GM06990 (cell line): Measurements from ENCODE around the gene KRTAP10-8.
"Not testable (repeated sequence)": the region's sequence is repeated elsewhere in the genome, so short reads cannot be mapped to it uniquely, and the experiment has no call there.

Source experiments
- DNase-seq: peaks from one replicate; pipeline ENCODE4 v3.0.0-alpha.2; 2011; ENCODE audit not compliant: insufficient read length; ENCODE audit errors: extremely low read depth
- H3K27me3 ChIP-seq: replicated peaks from 2 replicates; pipeline ENCODE4 v1.6.0; 2011; ENCODE audit warnings: low read length; ENCODE audit not compliant: control insufficient read depth, insufficient read depth
- H3K36me3 ChIP-seq: 2 replicates; pipeline ENCODE4 v1.5.1; 2011; ENCODE audit warnings: low read length; ENCODE audit not compliant: control insufficient read depth, insufficient read depth
- H3K4me3 ChIP-seq: replicated peaks from 2 replicates; pipeline ENCODE4 v1.5.1; 2011; ENCODE audit warnings: low read depth, mild to moderate bottlenecking, control low read depth, low read length
- TF ChIP-seq, protein P1 (sequence below): IDR thresholded peaks from 2 replicates; pipeline ENCODE4 v1.5.1; 2011; ENCODE audit warnings: low read length, control low read depth, mild to moderate bottlenecking, inconsistent platforms; ENCODE audit not compliant: insufficient read depth, poor library complexity, severe bottlenecking

KRTAP10-8 gene

DNA sequence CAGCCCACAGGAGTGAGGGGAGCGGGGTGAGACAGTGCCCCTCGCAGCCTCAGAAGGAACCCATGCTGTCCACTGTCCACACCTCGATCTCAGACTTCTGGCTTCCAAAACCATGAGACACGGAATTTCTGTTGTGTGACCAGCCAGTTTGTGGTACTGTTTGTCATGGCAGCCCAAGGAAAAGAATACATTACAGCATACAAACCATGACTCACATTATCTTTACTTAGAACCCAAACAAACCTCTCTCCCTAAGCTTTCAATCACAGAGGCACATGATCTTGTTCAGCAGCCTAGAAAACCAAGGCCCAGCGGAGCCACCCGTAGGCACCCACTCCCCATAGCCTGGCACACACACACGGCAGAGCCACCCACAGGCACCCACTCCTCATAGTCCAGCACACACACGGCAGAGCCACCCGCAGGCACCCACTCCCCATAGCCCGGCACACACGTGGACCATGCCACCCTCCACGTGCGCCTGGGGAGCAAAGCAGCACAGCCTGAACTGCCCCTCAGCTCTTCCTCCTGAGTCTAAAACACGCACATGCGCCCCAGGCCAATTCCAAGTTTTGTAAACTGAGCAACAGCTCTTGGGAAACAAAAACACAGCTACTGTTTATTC is 38.8 kb upstream of the KRTAP10-8 start:
- TF ChIP-seq, protein P1, sequence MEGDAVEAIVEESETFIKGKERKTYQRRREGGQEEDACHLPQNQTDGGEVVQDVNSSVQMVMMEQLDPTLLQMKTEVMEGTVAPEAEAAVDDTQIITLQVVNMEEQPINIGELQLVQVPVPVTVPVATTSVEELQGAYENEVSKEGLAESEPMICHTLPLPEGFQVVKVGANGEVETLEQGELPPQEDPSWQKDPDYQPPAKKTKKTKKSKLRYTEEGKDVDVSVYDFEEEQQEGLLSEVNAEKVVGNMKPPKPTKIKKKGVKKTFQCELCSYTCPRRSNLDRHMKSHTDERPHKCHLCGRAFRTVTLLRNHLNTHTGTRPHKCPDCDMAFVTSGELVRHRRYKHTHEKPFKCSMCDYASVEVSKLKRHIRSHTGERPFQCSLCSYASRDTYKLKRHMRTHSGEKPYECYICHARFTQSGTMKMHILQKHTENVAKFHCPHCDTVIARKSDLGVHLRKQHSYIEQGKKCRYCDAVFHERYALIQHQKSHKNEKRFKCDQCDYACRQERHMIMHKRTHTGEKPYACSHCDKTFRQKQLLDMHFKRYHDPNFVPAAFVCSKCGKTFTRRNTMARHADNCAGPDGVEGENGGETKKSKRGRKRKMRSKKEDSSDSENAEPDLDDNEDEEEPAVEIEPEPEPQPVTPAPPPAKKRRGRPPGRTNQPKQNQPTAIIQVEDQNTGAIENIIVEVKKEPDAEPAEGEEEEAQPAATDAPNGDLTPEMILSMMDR, result no peak
- Histone ChIP-seq H3K27me3 (no peaks in the 10 kb centered on the region), H3K4me3 (no peak overlapping the region), H3K36me3 (no peaks in the 10 kb centered on the region)
- no peak for DNase-seq

DNA sequence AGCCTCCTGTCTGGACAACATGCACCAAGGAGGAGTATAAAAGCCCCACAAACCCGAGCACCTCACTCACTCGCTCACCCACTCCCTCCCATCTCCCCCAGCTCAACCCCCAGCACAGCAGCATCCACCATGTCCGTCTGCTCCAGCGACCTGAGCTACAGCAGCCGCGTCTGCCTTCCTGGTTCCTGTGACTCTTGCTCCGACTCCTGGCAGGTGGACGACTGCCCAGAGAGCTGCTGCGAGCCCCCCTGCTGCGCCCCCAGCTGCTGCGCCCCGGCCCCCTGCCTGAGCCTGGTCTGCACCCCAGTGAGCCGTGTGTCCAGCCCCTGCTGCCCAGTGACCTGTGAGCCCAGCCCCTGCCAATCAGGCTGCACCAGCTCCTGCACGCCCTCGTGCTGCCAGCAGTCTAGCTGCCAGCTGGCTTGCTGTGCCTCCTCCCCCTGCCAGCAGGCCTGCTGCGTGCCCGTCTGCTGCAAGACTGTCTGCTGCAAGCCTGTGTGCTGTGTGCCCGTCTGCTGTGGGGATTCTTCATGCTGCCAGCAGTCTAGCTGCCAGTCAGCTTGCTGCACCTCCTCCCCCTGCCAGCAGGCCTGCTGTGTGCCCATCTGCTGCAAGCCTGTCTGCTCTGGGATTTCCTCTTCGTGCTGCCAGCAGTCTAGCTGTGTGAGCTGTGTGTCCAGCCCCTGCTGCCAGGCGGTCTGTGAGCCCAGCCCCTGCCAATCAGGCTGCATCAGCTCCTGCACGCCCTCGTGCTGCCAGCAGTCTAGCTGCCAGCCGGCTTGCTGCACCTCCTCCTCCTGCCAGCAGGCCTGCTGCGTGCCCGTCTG is 38.0 kb upstream of the KRTAP10-8 start, which contains the start of gene KRTAP10-4:
KRTAP10-4 (plus strand) TSS at position 100 of the 827 bp plus-strand sequence; CDS start at position 130, 30 bp downstream.
- not testable (repeated sequence) for H3K36me3 ChIP-seq, H3K4me3 ChIP-seq, H3K27me3 ChIP-seq, DNase-seq

DNA sequence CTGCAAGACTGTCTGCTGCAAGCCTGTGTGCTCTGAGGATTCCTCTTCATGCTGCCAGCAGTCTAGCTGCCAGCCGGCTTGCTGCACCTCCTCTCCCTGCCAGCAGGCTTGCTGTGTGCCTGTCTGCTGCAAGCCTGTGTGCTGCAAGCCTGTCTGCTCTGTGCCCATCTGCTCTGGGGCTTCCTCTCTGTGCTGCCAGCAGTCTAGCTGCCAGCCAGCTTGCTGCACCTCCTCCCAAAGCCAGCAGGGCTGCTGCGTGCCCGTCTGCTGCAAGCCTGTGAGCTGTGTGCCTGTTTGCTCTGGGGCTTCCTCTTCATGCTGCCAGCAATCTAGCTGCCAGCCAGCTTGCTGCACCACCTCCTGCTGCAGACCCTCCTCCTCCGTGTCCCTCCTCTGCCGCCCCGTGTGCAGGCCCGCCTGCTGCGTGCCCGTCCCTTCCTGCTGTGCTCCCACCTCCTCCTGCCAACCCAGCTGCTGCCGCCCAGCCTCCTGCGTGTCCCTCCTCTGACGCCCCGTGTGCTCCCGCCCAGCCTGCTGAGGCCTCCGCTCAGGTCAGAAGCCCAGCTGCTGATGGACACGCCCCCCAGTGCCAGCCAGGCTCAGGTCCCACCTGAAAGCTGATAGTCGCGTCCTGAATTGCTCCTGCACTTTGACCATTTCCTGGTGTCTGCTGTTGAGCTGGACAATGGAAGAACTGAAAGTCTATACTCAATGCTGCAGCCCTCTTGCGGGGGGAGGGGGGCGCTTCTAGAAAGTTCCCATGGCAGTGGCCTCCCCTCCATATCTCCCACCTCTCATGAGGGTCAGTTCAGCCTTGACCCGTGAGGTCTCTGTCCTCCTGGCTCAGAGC is 37.2 kb upstream of the KRTAP10-8 start:
- no peaks in the 10 kb centered on the region for H3K36me3 ChIP-seq
- DNase-seq, result no peak

DNA sequence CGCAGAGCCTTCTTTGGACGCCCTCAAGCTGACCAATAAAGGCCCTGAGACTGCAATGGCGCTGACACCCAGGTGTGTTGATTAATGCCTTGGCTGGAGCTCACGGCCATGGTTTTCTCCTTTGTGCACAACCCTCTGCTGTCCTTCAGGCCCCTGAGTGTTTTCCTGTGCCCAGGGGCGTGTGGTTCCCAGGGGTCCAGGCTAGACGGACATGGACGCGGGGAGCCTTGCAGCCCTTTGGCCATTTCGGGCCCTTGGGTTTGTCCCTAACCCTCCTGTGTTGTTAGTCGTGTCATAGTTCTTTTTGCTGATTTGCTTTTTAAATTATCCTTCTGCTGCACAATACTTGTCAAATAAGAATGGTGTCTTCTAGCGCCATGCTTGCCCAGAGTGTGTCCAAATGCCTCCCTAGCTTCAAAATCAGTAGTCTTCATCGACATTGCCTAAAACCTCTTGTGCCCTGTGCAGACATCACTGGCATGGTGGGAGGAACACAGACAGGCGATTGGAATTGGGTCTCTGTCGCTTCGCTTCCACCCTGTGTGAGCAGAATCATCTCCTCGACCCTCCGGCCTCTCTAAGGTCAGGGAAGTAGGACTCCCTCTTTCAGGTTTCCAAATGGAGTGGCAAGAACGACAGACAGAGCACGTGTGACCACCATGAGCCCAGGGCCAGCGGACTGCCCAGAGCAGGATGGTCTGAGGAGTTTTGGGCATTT is 36.4 kb upstream of the KRTAP10-8 start:
- no peak for DNase-seq
- Histone ChIP-seq H3K36me3 (no peaks in the 10 kb centered on the region), H3K4me3 (no peak overlapping the region), H3K27me3 (no peaks in the 10 kb centered on the region)
- TF ChIP-seq, protein P1, result no peak

More for the DNA sequence above, 37.2 kb upstream of the KRTAP10-8 start:
- TF ChIP-seq, protein P1, result no peak
- Histone ChIP-seq H3K4me3 (no peak overlapping the region), H3K27me3 (no peaks in the 10 kb centered on the region)

GRCh38 chr21:44576025-44576420 is 35.9 kb upstream of the KRTAP10-8 start:
- no peaks in the 10 kb centered on the region for H3K36me3 ChIP-seq
- TF ChIP-seq, protein P1, result no peak
- DNase-seq, result no peak
- H3K27me3 ChIP-seq, result no peaks in the 10 kb centered on the region
- H3K4me3 ChIP-seq, result no peak overlapping the region
